ENCODE data around the gene USP48.

DNA sequence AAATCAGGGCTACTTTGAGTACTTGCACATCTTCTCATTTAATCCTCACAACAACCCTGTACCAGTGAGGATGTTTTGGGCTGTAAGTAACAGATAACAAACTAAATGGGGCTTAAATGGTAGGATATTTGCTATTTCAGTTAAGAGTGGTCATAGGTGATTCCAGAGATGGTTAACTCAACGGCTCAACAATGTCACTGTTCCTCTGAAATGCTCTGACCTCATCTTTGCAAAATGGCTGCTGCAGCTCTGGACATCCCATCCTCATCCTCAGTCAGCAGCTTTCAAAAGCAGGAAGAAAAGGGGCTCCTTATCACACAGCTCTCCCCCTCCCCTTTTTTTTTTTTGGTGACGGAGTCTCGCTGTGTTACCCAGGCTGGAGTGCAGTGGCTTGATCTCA lies 30.6 kb upstream of the USP48 start:
- TF ChIP-seq YY1 (IDR thresholded peaks at IDR 0.05; ENCODE audit: insufficient read depth, insufficient read length) (no peak), SUZ12 (IDR thresholded peaks at IDR 0.05; ENCODE audit: extremely low read depth, insufficient read depth, insufficient read length) (no peak)
